HG03175 (cell line): ENCODE measurements around the gene H1-8.
"Not testable (repeated sequence)": the region's sequence is repeated elsewhere in the genome, so short reads cannot be mapped to it uniquely, and the experiment has no call there.

Experiments
- ATAC-seq: cut with Tn5 transposase; IDR thresholded peaks from one replicate; pipeline ENCODE4 v1.9.1; 2021; ENCODE audit warnings: mild to moderate bottlenecking, moderate library complexity; ENCODE audit not compliant: unreplicated experiment

The H1-8 gene

GRCh38 chr3:129543156-129543790 is at the start of gene H1-8:
Gene H1-8 (plus strand): TSS chr3:129543175. CDS start chr3:129543219, 44 bp downstream.
- no peak for ATAC-seq

GRCh38 chr3:129493206-129493605 is 49.8 kb upstream of the H1-8 start:
- no peak for ATAC-seq

GRCh38 chr3:129494499-129494898 is 48.5 kb upstream of the H1-8 start:
- not testable (repeated sequence) for ATAC-seq

GRCh38 chr3:129495006-129495639 is 47.9 kb upstream of the H1-8 start:
- ATAC-seq: not testable (repeated sequence)

GRCh38 chr3:129497876-129498275 is 45.1 kb upstream of the H1-8 start:
- not testable (repeated sequence) for ATAC-seq

GRCh38 chr3:129498603-129499488 is 44.1 kb upstream of the H1-8 start:
- ATAC-seq: not testable (repeated sequence)

- ATAC-seq: not testable (repeated sequence)
These were observed 43.2 kb upstream of the H1-8 start for GRCh38 chr3:129499604-129500333.

- no peak for ATAC-seq
These were observed 42.7 kb upstream of the H1-8 start for GRCh38 chr3:129500334-129500658.

- no peak for ATAC-seq
These were observed 41.3 kb upstream of the H1-8 start for GRCh38 chr3:129501630-129502029.

GRCh38 chr3:129502641-129503408 is 40.1 kb upstream of the H1-8 start:
- ATAC-seq: no peak

- no peak for ATAC-seq
These were observed 39.3 kb upstream of the H1-8 start for GRCh38 chr3:129503471-129504291.

- no peak for ATAC-seq
These were observed 38.4 kb upstream of the H1-8 start for GRCh38 chr3:129504471-129505100.

GRCh38 chr3:129505341-129505740 is 37.6 kb upstream of the H1-8 start:
- no peak for ATAC-seq

- ATAC-seq: no peak
These were observed 36.7 kb upstream of the H1-8 start for GRCh38 chr3:129506231-129506742.

- ATAC-seq: no peak
These were observed 35.7 kb upstream of the H1-8 start for GRCh38 chr3:129507181-129507831.

GRCh38 chr3:129512595-129512994 is 30.4 kb upstream of the H1-8 start:
- ATAC-seq: no peak

- no peak for ATAC-seq
These were observed 29.3 kb upstream of the H1-8 start for GRCh38 chr3:129513705-129514104.

- no peak for ATAC-seq
These were observed 28.9 kb upstream of the H1-8 start for GRCh38 chr3:129514110-129514509.
